CD4-positive, alpha-beta memory T cell (primary cell): ENCODE data around the gene MSI2. TPM values are rescaled to one million over a fixed set of nuclear protein-coding genes. Genes with fewer than 3 reads are reported as not detected.

ENCODE experiments used
- CTCF ChIA-PET: fragments of 350-600 bp; sonication (Branson Sonifier 250); formaldehyde crosslinking; loops from one replicate; lab custom pipeline; 2021; ENCODE audit warnings: inconsistent platforms; ENCODE audit not compliant: partially characterized antibody; lab: Charles Lee
- POLR2A ChIA-PET: fragments of 350-600 bp; sonication (Branson Sonifier 250); formaldehyde crosslinking; loops from one replicate; lab custom pipeline; 2021; ENCODE audit not compliant: partially characterized antibody; lab: Charles Lee
- DNase-seq, 5 donors: peaks; one replicate each; pipeline versions ENCODE4 v3.0.0 to v3.0.0-alpha.2; 2020 to 2022; ENCODE audit warnings: mixed read lengths in 1 of 5
- H3K27ac ChIP-seq: one replicate; pipeline ENCODE4 v1.7.0; 2013; ENCODE audit warnings: low read depth, low read length
- H3K27me3 ChIP-seq: 2 replicates; pipeline ENCODE4 v1.7.0; 2013; ENCODE audit warnings: mild to moderate bottlenecking, low read length, moderate library complexity; ENCODE audit not compliant: insufficient read depth
- H3K36me3 ChIP-seq: 2 replicates; pipeline ENCODE4 v1.7.0; 2013; ENCODE audit warnings: mild to moderate bottlenecking, low read length, moderate library complexity; ENCODE audit not compliant: insufficient read depth
- H3K4me1 ChIP-seq: 2 replicates; pipeline ENCODE4 v1.7.0; 2013; ENCODE audit warnings: mild to moderate bottlenecking, low read length, moderate library complexity; ENCODE audit not compliant: insufficient read depth
- H3K4me3 ChIP-seq, 2 donors: one replicate each; pipeline ENCODE4 v1.7.0; 2013; ENCODE audit warnings: low read length in 2 of 2, mild to moderate bottlenecking in 1 of 2
- H3K9me3 ChIP-seq, 2 donors: one replicate each; pipeline ENCODE4 v1.7.0; 2013; ENCODE audit warnings: low read length in 2 of 2, control low read depth in 1 of 2; ENCODE audit not compliant: control insufficient read depth in 1 of 2
- H3K27ac Mint-ChIP-seq, 7 donors: one replicate each; pipeline ENCODE4 v1.8.0; 2020 to 2021; ENCODE audit warnings: mixed read lengths in 7 of 7, mild to moderate bottlenecking in 6 of 7, inconsistent platforms in 3 of 7, moderate library complexity in 3 of 7
- H3K27me3 Mint-ChIP-seq, 2 donors: one replicate each; pipeline ENCODE4 v1.8.0; 2020 to 2021; ENCODE audit warnings: mixed read lengths in 2 of 2
- H3K36me3 Mint-ChIP-seq, 2 donors: one replicate each; pipeline ENCODE4 v1.8.0; 2020 to 2021; ENCODE audit warnings: mixed read lengths in 2 of 2, inconsistent platforms in 1 of 2, mild to moderate bottlenecking in 1 of 2
- H3K4me1 Mint-ChIP-seq, 4 donors: one replicate each; pipeline ENCODE4 v1.8.0; 2020 to 2021; ENCODE audit warnings: mixed read lengths in 4 of 4, mild to moderate bottlenecking in 1 of 4
- H3K4me3 Mint-ChIP-seq, 8 donors: one replicate each; pipeline ENCODE4 v1.8.0; 2020 to 2021; ENCODE audit warnings: mixed read lengths in 8 of 8, mild to moderate bottlenecking in 7 of 8, moderate library complexity in 6 of 8, inconsistent platforms in 3 of 8
- H3K9me3 Mint-ChIP-seq, 8 donors: one replicate each; pipeline ENCODE4 v1.8.0; 2020 to 2021; ENCODE audit warnings: mixed read lengths in 8 of 8, mild to moderate bottlenecking in 5 of 8, inconsistent platforms in 3 of 8, moderate library complexity in 1 of 8
- intact Hi-C: fragments of 100-400 bp; cut with micrococcal nuclease; formaldehyde crosslinking; loops from one replicate; pipeline ENCODE4 v1.15.1; 2023
- polyA plus RNA-seq, 2 donors: library from polyadenylated mRNA; unstranded; fragments of 300-500 nt; fragmentation: Illumina TruSeq; gene quantifications; one replicate each; pipeline ENCODE4 v1.2.3, GENCODE V29; 2021
- total RNA-seq, 2 experiments: library from RNA; stranded (reverse); gene quantifications; one replicate each; pipeline ENCODE4 v1.2.3, GENCODE V29; 2021

Gene MSI2
- total and polyA plus RNA-seq, 4 experiments from 2014 or later, result 2.1 to 110 (median 55.3) TPM

- H3K4me3 Mint-ChIP-seq, result no peak overlapping the region
- no peaks in the 10 kb centered on the region for H3K4me1 ChIP-seq
- intact Hi-C loops, result no loop called here
- peaks cover under 1 to 5% of the 10 kb centered on the region in 2 donors for H3K36me3 Mint-ChIP-seq
- H3K27me3 ChIP-seq, result no peaks in the 10 kb centered on the region
- CTCF ChIA-PET, result interaction anchor here (1.0 kb wide), 1 partner anchor 9 kb away, joined by 3 read pairs; no protein-coding TSS in a partner anchor
- no peak for DNase-seq
- peaks cover 3 to 6% (median 4%) of the 10 kb centered on the region in 4 donors for H3K4me1 Mint-ChIP-seq
- no peaks in the 10 kb centered on the region for H3K9me3 Mint-ChIP-seq
- H3K27me3 Mint-ChIP-seq, result no peaks in the 10 kb centered on the region
- no peaks in the 10 kb centered on the region for H3K36me3 ChIP-seq
- H3K4me3 ChIP-seq, result no peak overlapping the region
- H3K27ac Mint-ChIP-seq, result peak overlapping the region in 1 of 7 donors; percentile 69
- POLR2A ChIA-PET, result no interaction called here
- no peak overlapping the region for H3K27ac ChIP-seq
- no peaks in the 10 kb centered on the region for H3K9me3 ChIP-seq
Measured at GRCh38 chr17:57578608-57579225, 322.4 kb downstream of the MSI2 start.

DNA sequence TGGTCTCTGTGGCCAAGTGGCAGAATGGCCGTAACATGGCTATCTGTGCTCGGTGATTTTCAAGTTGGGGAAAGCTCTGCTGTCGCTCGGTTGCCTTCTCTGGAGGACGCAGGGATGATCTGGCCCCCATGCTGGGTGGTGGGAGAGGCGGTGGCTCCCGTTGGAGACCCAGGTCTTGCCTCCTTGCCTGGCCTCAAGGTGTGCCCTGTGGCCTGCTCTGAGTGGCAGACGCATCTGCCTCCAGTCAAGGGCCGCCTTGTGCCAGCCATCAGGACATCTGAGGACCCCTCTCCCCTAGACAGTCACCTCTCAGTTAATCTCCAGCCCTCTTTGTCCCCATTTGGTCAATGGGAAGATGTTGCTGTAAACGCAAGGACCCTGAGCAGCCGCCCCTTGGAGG, 322.9 kb downstream of the MSI2 start:
- Histone ChIP-seq H3K27me3 (no peaks in the 10 kb centered on the region), H3K27ac (no peak overlapping the region), H3K4me3 (no peak overlapping the region), H3K9me3 (no peaks in the 10 kb centered on the region), H3K36me3 (no peaks in the 10 kb centered on the region), H3K4me1 (no peaks in the 10 kb centered on the region)
- H3K36me3 Mint-ChIP-seq, result peaks cover 0 to 5% of the 10 kb centered on the region in 2 donors
- ChIA-PET CTCF (no interaction called here), POLR2A (no interaction called here)
- H3K4me1 Mint-ChIP-seq, result peaks cover 3 to 5% (median 4%) of the 10 kb centered on the region in 4 donors
- H3K4me3 Mint-ChIP-seq, result no peak overlapping the region
- H3K27ac Mint-ChIP-seq, result peak overlapping the region in 1 of 7 donors; percentile 38
- intact Hi-C loops, result no loop called here
- no peak for DNase-seq
- H3K9me3 Mint-ChIP-seq, result no peaks in the 10 kb centered on the region
- no peaks in the 10 kb centered on the region for H3K27me3 Mint-ChIP-seq

DNA sequence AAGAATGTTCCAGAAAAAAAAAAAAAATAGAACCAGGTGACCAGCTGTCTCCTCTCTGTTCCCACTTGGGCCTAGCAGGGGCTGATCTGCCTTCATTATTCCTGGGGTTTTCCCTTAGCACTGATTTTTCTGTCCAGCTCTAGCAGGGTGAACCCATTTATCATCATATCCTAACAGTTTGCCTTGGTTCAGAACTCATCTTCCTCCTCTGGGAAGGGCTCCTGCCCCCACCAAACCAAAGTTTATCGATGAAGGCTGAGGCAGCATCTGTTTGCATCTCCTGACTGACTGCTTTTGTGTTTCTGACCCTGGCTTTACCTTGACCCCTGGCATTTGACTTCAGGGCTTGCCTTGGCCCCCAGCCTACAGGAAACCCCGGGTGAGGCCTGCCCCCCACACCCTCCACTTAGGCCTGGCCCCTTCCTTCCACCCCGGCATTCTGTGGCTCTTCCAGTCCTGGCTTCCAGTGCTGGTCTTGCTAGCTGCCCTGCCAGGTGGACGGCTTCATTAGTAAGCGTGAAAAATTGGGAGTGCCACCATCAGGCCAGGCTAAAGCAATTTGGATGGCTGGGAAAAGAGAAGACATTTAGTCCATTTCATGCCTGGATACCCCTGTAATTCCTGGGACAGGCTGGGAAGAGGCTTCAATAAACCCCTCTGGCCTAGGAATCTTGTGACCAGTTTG, 323.9 kb downstream of the MSI2 start:
- H3K36me3 ChIP-seq, result no peaks in the 10 kb centered on the region
- H3K4me1 ChIP-seq, result no peaks in the 10 kb centered on the region
- H3K9me3 ChIP-seq, result no peaks in the 10 kb centered on the region
- DNase-seq, result no peak
- H3K27me3 Mint-ChIP-seq, result no peaks in the 10 kb centered on the region
- CTCF ChIA-PET, result no interaction called here
- H3K4me3 ChIP-seq, result no peak overlapping the region
- no peak overlapping the region for H3K4me3 Mint-ChIP-seq
- intact Hi-C loops, result no loop called here
- H3K9me3 Mint-ChIP-seq, result no peaks in the 10 kb centered on the region
- peaks cover 0 to 5% of the 10 kb centered on the region in 2 donors for H3K36me3 Mint-ChIP-seq
- peaks cover 3 to 5% (median 4%) of the 10 kb centered on the region in 4 donors for H3K4me1 Mint-ChIP-seq
- POLR2A ChIA-PET, result no interaction called here
- no peak overlapping the region for H3K27ac ChIP-seq
- no peaks in the 10 kb centered on the region for H3K27me3 ChIP-seq
- H3K27ac Mint-ChIP-seq, result peak overlapping the region in 2 of 7 donors; percentile 24 to 55

DNA sequence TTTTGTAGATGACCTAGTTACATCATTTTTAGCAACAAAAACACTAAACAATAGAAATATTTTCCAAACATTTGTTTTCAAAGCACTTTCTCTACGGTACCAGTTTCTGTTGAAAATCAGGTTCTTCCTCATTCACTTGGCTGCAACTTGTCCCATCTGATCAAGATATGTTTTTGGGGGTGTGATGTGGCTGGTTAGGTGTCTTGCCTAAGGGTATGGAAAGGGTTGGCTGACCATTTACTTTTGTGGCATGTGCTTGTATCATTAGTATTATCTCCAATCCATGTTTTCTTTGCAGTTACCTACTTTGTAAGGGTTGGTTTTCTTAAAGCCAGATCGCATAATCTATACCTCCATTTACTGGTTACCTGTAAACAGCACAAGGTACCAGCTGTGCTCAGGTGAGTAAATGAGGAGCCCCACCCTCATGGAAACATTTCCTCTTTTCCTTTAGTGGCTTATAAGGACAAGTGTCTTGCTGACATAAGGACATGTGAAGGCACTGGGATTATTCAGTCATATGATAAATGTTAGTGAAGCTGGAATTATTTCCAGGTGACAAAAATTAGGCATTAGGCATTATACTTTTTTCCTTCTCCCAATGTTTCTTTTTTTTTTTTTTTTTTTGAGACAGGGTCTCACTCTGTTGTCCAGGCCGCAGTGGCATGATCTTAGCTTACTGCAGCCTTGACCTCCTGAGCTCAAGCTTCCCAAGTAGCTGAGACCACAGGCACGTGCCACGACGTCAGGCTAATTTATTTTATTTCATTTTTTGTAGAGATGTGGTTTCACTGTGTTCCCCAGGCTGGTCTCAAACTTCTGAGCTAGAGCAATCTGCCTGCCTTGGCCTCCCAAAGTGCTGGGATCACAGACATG, 326.8 kb downstream of the MSI2 start:
- intact Hi-C loops, result no loop called here
- Mint-ChIP-seq H3K36me3 (peaks cover 0 to 5% of the 10 kb centered on the region in 2 donors), H3K27ac (peak overlapping the region in 2 of 7 donors; percentile 53 to 79), H3K9me3 (no peaks in the 10 kb centered on the region), H3K4me1 (peaks cover 0 to 6% (median 4%) of the 10 kb centered on the region in 4 donors), H3K4me3 (no peak overlapping the region), H3K27me3 (no peaks in the 10 kb centered on the region)
- ChIA-PET POLR2A (no interaction called here), CTCF (interaction anchor here (1.3 to 1.4 kb wide), 2 partner anchors 87 to 89 kb away, joined by 3 to 4 read pairs; no protein-coding TSS in a partner anchor)
- no peak for DNase-seq
- no peak overlapping the region for H3K4me3 ChIP-seq
- H3K4me1 ChIP-seq, result no peaks in the 10 kb centered on the region
- no peaks in the 10 kb centered on the region for H3K27me3 ChIP-seq
- no peaks in the 10 kb centered on the region for H3K9me3 ChIP-seq
- no peak overlapping the region for H3K27ac ChIP-seq
- no peaks in the 10 kb centered on the region for H3K36me3 ChIP-seq

GRCh38 chr17:57584050-57584551, 327.8 kb downstream of the MSI2 start:
- intact Hi-C loops, result no loop called here
- Histone ChIP-seq H3K27ac (no peak overlapping the region), H3K4me1 (no peaks in the 10 kb centered on the region)

GRCh38 chr17:57585341-57586195, 329.2 kb downstream of the MSI2 start:
- POLR2A ChIA-PET, result no interaction called here

More at GRCh38 chr17:57584050-57584551, 327.8 kb downstream of the MSI2 start:
- Mint-ChIP-seq H3K4me3 (no peak overlapping the region), H3K36me3 (peaks cover 0 to 5% of the 10 kb centered on the region in 2 donors), H3K27me3 (no peaks in the 10 kb centered on the region), H3K4me1 (peaks cover 0 to 6% (median 2%) of the 10 kb centered on the region in 4 donors), H3K27ac (no peak overlapping the region), H3K9me3 (no peaks in the 10 kb centered on the region)
- ChIA-PET POLR2A (no interaction called here), CTCF (interaction anchor here (1.3 to 1.4 kb wide), 2 partner anchors 86 to 88 kb away, joined by 3 to 4 read pairs; no protein-coding TSS in a partner anchor)
- Histone ChIP-seq H3K27me3 (no peaks in the 10 kb centered on the region), H3K36me3 (no peaks in the 10 kb centered on the region), H3K9me3 (no peaks in the 10 kb centered on the region), H3K4me3 (no peak overlapping the region)
- DNase-seq, result no peak

More at GRCh38 chr17:57585341-57586195, 329.2 kb downstream of the MSI2 start:
- peak overlapping the region in 4 of 7 donors; percentile 5 to 62 (median 40) for H3K27ac Mint-ChIP-seq
- H3K4me3 Mint-ChIP-seq, result no peak overlapping the region
- H3K4me3 ChIP-seq, result no peak overlapping the region
- no peaks in the 10 kb centered on the region for H3K4me1 ChIP-seq
- DNase-seq, result no peak
- intact Hi-C loops, result no loop called here
- no peaks in the 10 kb centered on the region for H3K27me3 Mint-ChIP-seq
- H3K36me3 Mint-ChIP-seq, result peaks cover 0 to 12% of the 10 kb centered on the region in 2 donors
- no peak overlapping the region for H3K27ac ChIP-seq
- CTCF ChIA-PET, result interaction anchor here (2.3 kb wide), 1 partner anchor 12 kb away, joined by 13 read pairs; no protein-coding TSS in a partner anchor
- H3K27me3 ChIP-seq, result no peaks in the 10 kb centered on the region
- H3K9me3 Mint-ChIP-seq, result no peaks in the 10 kb centered on the region
- H3K4me1 Mint-ChIP-seq, result peaks cover 0 to 6% (median 3%) of the 10 kb centered on the region in 4 donors
- peaks cover 4% of the 10 kb centered on the region for H3K36me3 ChIP-seq
- no peaks in the 10 kb centered on the region for H3K9me3 ChIP-seq
